HepG2 (cell line): ENCODE data around the gene BID. TPM values are rescaled to one million over a fixed set of nuclear protein-coding genes. Genes with fewer than 3 reads are reported as not detected.

ENCODE experiments used
- ATAC-seq: fragments of 200-7000 bp; cut with Tn5 transposase; 3 replicates; pipeline ENCODE4 v1.9.1; 2020; ENCODE audit warnings: mild to moderate bottlenecking, moderate library complexity
- BruUV-seq: library from RNA; stranded (reverse); fragments of 400-500 nt; replicated peaks from 2 replicates; lab custom pipeline; 2021; lab: Mats Ljungman, UMichigan
- CTCF ChIA-PET: fragments of 300-600 bp; formaldehyde crosslinking; extraction: SDS; loops from one replicate; lab custom pipeline; 2021; ENCODE audit warnings: low total read pairs, inconsistent platforms, low intra/inter-chr PET ratio; lab: Yijun Ruan, JAX
- POLR2A ChIA-PET: fragments of 350-600 bp; sonication (Branson Sonifier 250); formaldehyde crosslinking; loops from one replicate; lab custom pipeline; 2020; ENCODE audit warnings: antibody characterized with exemption, inconsistent platforms; lab: Yijun Ruan, JAX
- DNase-seq: peaks from one replicate; pipeline ENCODE4 v3.0.0-alpha.2; 2015; ENCODE audit warnings: low spot score
- FAIRE-seq: peaks from 3 replicates; lab custom pipeline; 2011; peaks lifted over from hg19 to GRCh38; lab: Jason Lieb, UNC
- H2AFZ ChIP-seq: one replicate; pipeline ENCODE4 v1.6.1; 2011; ENCODE audit warnings: low read length, inconsistent platforms
- H3K27ac ChIP-seq: fragments of 300-600 bp; 3 replicates; pipeline ENCODE4 v1.8.0; 2011; ENCODE audit warnings: mixed run types, mild to moderate bottlenecking, mixed read lengths, low read length, inconsistent platforms; ENCODE audit not compliant: insufficient read depth; ENCODE audit errors: extremely low read length
- H3K27me3 ChIP-seq, 2 experiments: fragments of 200-600 bp in 1 of 2; 2 replicates in 1 of 2; 3 replicates in 1 of 2; pipeline versions ENCODE4 v1.6.0 to v1.8.0; 2011; ENCODE audit warnings: low read length in 2 of 2, mild to moderate bottlenecking in 2 of 2, moderate library complexity in 2 of 2, inconsistent platforms in 1 of 2; ENCODE audit not compliant: insufficient read depth in 2 of 2, control insufficient read depth in 1 of 2
- H3K36me3 ChIP-seq, 2 experiments: fragments of 200-600 bp in 1 of 2; replicated peaks in 1 of 2; 2 replicates in 1 of 2; 3 replicates in 1 of 2; pipeline versions ENCODE4 v1.5.1 to v1.8.0; 2011; ENCODE audit warnings: low read length in 2 of 2, inconsistent platforms in 1 of 2; ENCODE audit not compliant: insufficient read depth in 2 of 2, control insufficient read depth in 1 of 2
- H3K4me1 ChIP-seq: 2 replicates; pipeline ENCODE4 v1.5.1; 2012; ENCODE audit warnings: low read length, inconsistent platforms; ENCODE audit not compliant: insufficient read depth
- H3K4me2 ChIP-seq: 2 replicates; pipeline ENCODE4 v1.6.0; 2011; ENCODE audit warnings: low read depth, low read length, inconsistent platforms
- H3K4me3 ChIP-seq, 3 experiments: fragments of 200-600 bp in 1 of 3; sonication (generic), shearing (Covaris generic) in 1 of 3; replicated peaks in 1 of 3; 2 replicates each; pipeline ENCODE4 v1.5.1; 2011 to 2016; ENCODE audit warnings: low read length in 3 of 3, inconsistent platforms in 2 of 3, low read depth in 2 of 3, mild to moderate bottlenecking in 2 of 3, control low read depth in 1 of 3, mixed read lengths in 1 of 3; ENCODE audit not compliant: insufficient read depth in 1 of 3
- H3K79me2 ChIP-seq: one replicate; pipeline ENCODE4 v1.6.1; 2011; ENCODE audit warnings: low read length, inconsistent platforms; ENCODE audit not compliant: insufficient read depth
- H3K9ac ChIP-seq: 2 replicates; pipeline ENCODE4 v1.6.0; 2011; ENCODE audit warnings: mild to moderate bottlenecking, low read depth, low read length, inconsistent platforms; ENCODE audit not compliant: insufficient read depth
- H3K9me3 ChIP-seq: 2 replicates; pipeline ENCODE4 v1.5.1; 2012; ENCODE audit warnings: mild to moderate bottlenecking, low read length
- H4K20me1 ChIP-seq: 2 replicates; pipeline ENCODE4 v1.6.0; 2011; ENCODE audit warnings: inconsistent platforms, mild to moderate bottlenecking, low read length, moderate library complexity; ENCODE audit not compliant: insufficient read depth
- ETV5 ChIP-seq: IDR thresholded peaks from 2 replicates; pipeline ENCODE4 v1.6.1; 2018; ENCODE audit warnings: missing biosample characterization, missing genetic modification reagents, inconsistent platforms, borderline replicate concordance
- GZF1 ChIP-seq: sonication (generic); formaldehyde crosslinking; IDR thresholded peaks from 2 replicates; pipeline ENCODE4 v1.5.1; 2020; ENCODE audit warnings: mild to moderate bottlenecking, missing genetic modification reagents
- JDP2 ChIP-seq: sonication (generic); formaldehyde crosslinking; IDR thresholded peaks from 2 replicates; pipeline ENCODE4 v1.8.1; 2022; ENCODE audit warnings: missing genetic modification reagents, borderline replicate concordance
- MED8 ChIP-seq: sonication (generic); formaldehyde crosslinking; IDR thresholded peaks from 2 replicates; pipeline ENCODE4 v1.8.1; 2023; ENCODE audit warnings: mild to moderate bottlenecking, missing genetic modification reagents; ENCODE audit not compliant: insufficient replicate concordance
- ZMYM2 ChIP-seq: sonication (generic); formaldehyde crosslinking; IDR thresholded peaks from 2 replicates; pipeline ENCODE4 v1.8.0; 2022; ENCODE audit warnings: mild to moderate bottlenecking, missing genetic modification reagents
- ZNF484 ChIP-seq: sonication (generic); formaldehyde crosslinking; IDR thresholded peaks from 2 replicates; pipeline ENCODE4 v1.5.1; 2020; ENCODE audit warnings: mild to moderate bottlenecking, low read depth, missing genetic modification reagents, borderline replicate concordance
- ZNF761 ChIP-seq: sonication (generic); formaldehyde crosslinking; conservative IDR thresholded peaks from 2 replicates; pipeline ENCODE4 v1.4.0; 2020; ENCODE audit warnings: mild to moderate bottlenecking, missing genetic modification reagents
- ZNF772 ChIP-seq: sonication (generic); formaldehyde crosslinking; IDR thresholded peaks from 2 replicates; pipeline ENCODE4 v1.5.0; 2020; ENCODE audit warnings: mild to moderate bottlenecking, missing genetic modification reagents
- ZNF784 ChIP-seq: sonication (generic); formaldehyde crosslinking; IDR thresholded peaks from 2 replicates; pipeline ENCODE4 v1.5.1; 2020; ENCODE audit warnings: missing genetic modification reagents, mild to moderate bottlenecking, borderline replicate concordance
- WGBS: methylation state at CpG from one replicate; pipeline ENCODE4 v1.1.6; 2017; ENCODE audit warnings: low lambda C conversion rate; 5-methylcytosine and 5-hydroxymethylcytosine counted together
- in situ Hi-C: cut with HindIII; loops from 2 replicates; pipeline ENCODE4 v1.10.0; 2017; ENCODE audit warnings: low pct_unique_long_range_greater_than_20kb; ENCODE audit not compliant: extremely low pct_ligation_motif_present
- intact Hi-C: fragments of 100-400 bp; cut with micrococcal nuclease; formaldehyde crosslinking; loops from one replicate; pipeline ENCODE4 v1.10.0; 2022; ENCODE audit not compliant: unreplicated experiment
- polyA plus RNA-seq, 8 experiments: library from polyadenylated mRNA; depleted of rRNA in 3 of 8; stranded (reverse) in 7 of 8; unstranded in 1 of 8; fragments of >200 nt; fragmentation: Illumina TruSeq in 4 of 8; extraction: Trizol in 4 of 8; gene quantifications; 2 replicates each; pipeline versions ENCODE4 v1.2.1 to v1.2.3, GENCODE V29; 2011 to 2016; ENCODE audit warnings: low read depth in 4 of 8, missing spikeins in 1 of 8, mixed read lengths in 1 of 8; ENCODE audit not compliant: insufficient read depth in 1 of 8
- total RNA-seq, 5 experiments: library from RNA; depleted of rRNA; stranded (reverse); fragments of >200 nt; fragmentation: Illumina TruSeq; extraction: Trizol; gene quantifications; 2 replicates each; pipeline ENCODE4 v1.2.3, GENCODE V29; 2016; ENCODE audit warnings: low read depth in 1 of 5
- TF ChIP-seq, protein P1 (sequence below): sonication (generic); formaldehyde crosslinking; IDR thresholded peaks from 2 replicates; pipeline ENCODE4 v1.5.0; 2020; ENCODE audit warnings: mild to moderate bottlenecking, missing genetic modification reagents
- TF ChIP-seq, protein P2 (sequence below): sonication (generic); formaldehyde crosslinking; conservative IDR thresholded peaks from 2 replicates; pipeline ENCODE4 v1.8.1; 2023; ENCODE audit warnings: missing genetic modification reagents
- TF ChIP-seq, protein P3 (sequence below): sonication (generic); formaldehyde crosslinking; IDR thresholded peaks from 2 replicates; pipeline ENCODE4 v1.4.0; 2020; ENCODE audit warnings: missing genetic modification reagents

Gene BID
- total and polyA plus RNA-seq, 2 of the 13 experiments (the other 11 are each of a cell fraction or from before 2014, with no cell fraction given), result 35.3 to 51.7 TPM

DNA sequence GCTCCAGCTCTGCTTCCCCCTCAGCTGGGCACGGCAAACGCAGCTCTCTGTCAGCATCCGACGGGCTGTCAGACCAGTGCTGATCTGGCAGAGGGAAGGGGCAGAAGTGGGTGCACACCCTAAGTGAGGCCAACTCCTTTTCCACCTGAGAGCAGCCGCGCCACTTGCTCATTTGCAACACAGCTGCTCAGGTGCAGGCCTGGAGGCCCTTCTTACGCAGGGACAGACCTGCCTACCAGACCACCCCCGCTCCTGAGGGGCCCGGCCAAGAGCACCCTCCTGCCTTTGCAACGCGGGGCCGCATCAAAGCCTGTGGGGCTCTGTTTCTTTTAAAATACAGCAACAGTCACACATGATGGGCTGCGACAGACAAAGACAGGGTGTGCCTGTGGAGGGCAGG, 47.8 kb upstream of the BID start:
- no peak for DNase-seq
- no peak overlapping the region for H3K4me3 ChIP-seq
- no peak for ATAC-seq
- H3K4me2 ChIP-seq, result no peak overlapping the region
- H3K27me3 ChIP-seq, result no peaks in the 10 kb centered on the region
- CTCF ChIA-PET, result no interaction called here
- BruUV-seq, result no TSS peak
- intact Hi-C loops, result no loop called here
- POLR2A ChIA-PET, result no interaction called here
- H3K9me3 ChIP-seq, result no peaks in the 10 kb centered on the region
- no peaks in the 10 kb centered on the region for H3K4me1 ChIP-seq
- H3K36me3 ChIP-seq, result peaks cover 4 to 7% of the 10 kb centered on the region in 2 experiments; a peak in 3 of 5 replicates
- no peak for FAIRE-seq
- H3K27ac ChIP-seq, result no peak overlapping the region
- H4K20me1 ChIP-seq, result no peaks in the 10 kb centered on the region
- H2AFZ ChIP-seq, result no peak overlapping the region
- no peak for TF ChIP-seq MED8 (CRISPR knock-in tag)
- no peak for TF ChIP-seq GZF1
- TF ChIP-seq, protein P1, sequence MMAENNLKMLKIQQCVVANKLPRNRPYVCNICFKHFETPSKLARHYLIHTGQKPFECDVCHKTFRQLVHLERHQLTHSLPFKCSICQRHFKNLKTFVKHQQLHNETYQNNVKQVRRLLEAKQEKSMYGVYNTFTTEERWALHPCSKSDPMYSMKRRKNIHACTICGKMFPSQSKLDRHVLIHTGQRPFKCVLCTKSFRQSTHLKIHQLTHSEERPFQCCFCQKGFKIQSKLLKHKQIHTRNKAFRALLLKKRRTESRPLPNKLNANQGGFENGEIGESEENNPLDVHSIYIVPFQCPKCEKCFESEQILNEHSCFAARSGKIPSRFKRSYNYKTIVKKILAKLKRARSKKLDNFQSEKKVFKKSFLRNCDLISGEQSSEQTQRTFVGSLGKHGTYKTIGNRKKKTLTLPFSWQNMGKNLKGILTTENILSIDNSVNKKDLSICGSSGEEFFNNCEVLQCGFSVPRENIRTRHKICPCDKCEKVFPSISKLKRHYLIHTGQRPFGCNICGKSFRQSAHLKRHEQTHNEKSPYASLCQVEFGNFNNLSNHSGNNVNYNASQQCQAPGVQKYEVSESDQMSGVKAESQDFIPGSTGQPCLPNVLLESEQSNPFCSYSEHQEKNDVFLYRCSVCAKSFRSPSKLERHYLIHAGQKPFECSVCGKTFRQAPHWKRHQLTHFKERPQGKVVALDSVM, result no peak
- no peak for TF ChIP-seq JDP2 (CRISPR knock-in tag)
- no peak for TF ChIP-seq ZNF784 (CRISPR knock-in tag)
- TF ChIP-seq, protein P2, sequence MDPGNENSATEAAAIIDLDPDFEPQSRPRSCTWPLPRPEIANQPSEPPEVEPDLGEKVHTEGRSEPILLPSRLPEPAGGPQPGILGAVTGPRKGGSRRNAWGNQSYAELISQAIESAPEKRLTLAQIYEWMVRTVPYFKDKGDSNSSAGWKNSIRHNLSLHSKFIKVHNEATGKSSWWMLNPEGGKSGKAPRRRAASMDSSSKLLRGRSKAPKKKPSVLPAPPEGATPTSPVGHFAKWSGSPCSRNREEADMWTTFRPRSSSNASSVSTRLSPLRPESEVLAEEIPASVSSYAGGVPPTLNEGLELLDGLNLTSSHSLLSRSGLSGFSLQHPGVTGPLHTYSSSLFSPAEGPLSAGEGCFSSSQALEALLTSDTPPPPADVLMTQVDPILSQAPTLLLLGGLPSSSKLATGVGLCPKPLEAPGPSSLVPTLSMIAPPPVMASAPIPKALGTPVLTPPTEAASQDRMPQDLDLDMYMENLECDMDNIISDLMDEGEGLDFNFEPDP (CRISPR knock-in tag), result no peak
- TF ChIP-seq ETV5 (CRISPR knock-in tag), result no peak
- TF ChIP-seq ZNF484 (CRISPR knock-in tag), result no peak
- no peak for TF ChIP-seq ZNF761 (CRISPR knock-in tag)
- TF ChIP-seq ZMYM2 (CRISPR knock-in tag), result no peak
- TF ChIP-seq ZNF772 (CRISPR knock-in tag), result no peak
- TF ChIP-seq, protein P3, sequence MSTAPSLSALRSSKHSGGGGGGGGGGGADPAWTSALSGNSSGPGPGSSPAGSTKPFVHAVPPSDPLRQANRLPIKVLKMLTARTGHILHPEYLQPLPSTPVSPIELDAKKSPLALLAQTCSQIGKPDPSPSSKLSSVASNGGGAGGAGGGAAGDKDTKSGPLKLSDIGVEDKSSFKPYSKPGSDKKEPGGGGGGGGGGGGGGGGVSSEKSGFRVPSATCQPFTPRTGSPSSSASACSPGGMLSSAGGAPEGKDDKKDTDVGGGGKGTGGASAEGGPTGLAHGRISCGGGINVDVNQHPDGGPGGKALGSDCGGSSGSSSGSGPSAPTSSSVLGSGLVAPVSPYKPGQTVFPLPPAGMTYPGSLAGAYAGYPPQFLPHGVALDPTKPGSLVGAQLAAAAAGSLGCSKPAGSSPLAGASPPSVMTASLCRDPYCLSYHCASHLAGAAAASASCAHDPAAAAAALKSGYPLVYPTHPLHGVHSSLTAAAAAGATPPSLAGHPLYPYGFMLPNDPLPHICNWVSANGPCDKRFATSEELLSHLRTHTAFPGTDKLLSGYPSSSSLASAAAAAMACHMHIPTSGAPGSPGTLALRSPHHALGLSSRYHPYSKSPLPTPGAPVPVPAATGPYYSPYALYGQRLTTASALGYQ (CRISPR knock-in tag), result no peak
- TF ChIP-seq, all 625 proteins: peak for 0
- 76% methylated on average over 5 of the region's 13 CpGs for WGBS
- in situ Hi-C loops, result no loop called here
- Histone ChIP-seq H3K9ac (no peak overlapping the region), H3K79me2 (no peaks in the 10 kb centered on the region)
